ENCODE data around the gene MBD3L2. TPM values are rescaled to one million over a fixed set of nuclear protein-coding genes. Genes with fewer than 3 reads are reported as not detected.
A peak's percentile ranks its signal among the peaks of the same experiment; 100 is the strongest.

MBD3L2 gene
- total RNA-seq, 1 donor from 2014 or later: not detected

DNA sequence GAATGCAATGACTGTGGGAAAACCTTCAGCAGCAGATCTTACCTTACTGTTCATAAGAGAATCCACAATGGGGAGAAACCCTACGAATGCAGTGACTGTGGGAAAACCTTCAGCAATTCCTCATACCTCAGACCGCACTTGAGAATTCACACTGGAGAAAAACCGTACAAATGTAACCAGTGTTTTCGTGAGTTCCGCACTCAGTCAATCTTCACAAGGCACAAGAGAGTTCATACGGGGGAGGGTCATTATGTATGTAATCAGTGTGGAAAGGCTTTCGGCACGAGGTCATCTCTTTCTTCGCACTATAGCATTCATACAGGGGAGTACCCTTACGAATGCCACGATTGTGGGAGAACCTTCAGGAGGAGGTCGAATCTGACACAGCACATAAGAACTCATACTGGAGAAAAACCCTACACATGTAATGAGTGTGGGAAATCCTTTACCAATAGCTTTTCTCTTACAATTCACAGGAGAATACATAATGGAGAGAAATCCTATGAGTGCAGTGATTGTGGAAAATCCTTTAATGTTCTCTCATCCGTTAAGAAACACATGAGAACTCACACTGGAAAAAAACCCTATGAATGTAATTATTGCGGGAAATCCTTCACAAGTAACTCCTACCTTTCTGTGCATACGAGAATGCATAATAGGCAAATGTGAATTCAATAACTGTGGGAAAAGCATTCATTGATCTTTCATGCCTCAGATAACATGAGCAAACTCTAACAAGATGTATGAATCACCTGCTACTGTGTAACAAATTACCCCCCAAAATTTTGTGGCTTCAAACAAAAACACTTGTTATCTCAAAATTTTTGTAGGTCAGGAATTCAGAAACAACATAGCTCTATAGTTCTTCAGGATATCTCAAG lies 34.2 kb downstream of the MBD3L2 start:
- H3K4me1 Mint-ChIP-seq (ENCODE audit: low read depth): no peaks in the 10 kb centered on the region
- TF ChIP-seq, protein P1, sequence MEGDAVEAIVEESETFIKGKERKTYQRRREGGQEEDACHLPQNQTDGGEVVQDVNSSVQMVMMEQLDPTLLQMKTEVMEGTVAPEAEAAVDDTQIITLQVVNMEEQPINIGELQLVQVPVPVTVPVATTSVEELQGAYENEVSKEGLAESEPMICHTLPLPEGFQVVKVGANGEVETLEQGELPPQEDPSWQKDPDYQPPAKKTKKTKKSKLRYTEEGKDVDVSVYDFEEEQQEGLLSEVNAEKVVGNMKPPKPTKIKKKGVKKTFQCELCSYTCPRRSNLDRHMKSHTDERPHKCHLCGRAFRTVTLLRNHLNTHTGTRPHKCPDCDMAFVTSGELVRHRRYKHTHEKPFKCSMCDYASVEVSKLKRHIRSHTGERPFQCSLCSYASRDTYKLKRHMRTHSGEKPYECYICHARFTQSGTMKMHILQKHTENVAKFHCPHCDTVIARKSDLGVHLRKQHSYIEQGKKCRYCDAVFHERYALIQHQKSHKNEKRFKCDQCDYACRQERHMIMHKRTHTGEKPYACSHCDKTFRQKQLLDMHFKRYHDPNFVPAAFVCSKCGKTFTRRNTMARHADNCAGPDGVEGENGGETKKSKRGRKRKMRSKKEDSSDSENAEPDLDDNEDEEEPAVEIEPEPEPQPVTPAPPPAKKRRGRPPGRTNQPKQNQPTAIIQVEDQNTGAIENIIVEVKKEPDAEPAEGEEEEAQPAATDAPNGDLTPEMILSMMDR (IDR thresholded peaks at IDR 0.05): no peak
- no peak overlapping the region for H3K4me3 Mint-ChIP-seq (ENCODE audit: unreplicated experiment)
- DNase-seq (ENCODE audit: low spot score): no peak
- peaks cover 71% of the 10 kb centered on the region for H3K36me3 Mint-ChIP-seq (ENCODE audit: low read depth)
- H3K27ac Mint-ChIP-seq (ENCODE audit: unreplicated experiment): no peak overlapping the region
- H3K27me3 Mint-ChIP-seq (ENCODE audit: low read depth): no peaks in the 10 kb centered on the region
- H3K9me3 Mint-ChIP-seq (ENCODE audit: low read depth): peaks cover 57% of the 10 kb centered on the region

GRCh38 chr19:7088999-7089398 lies 39.9 kb downstream of the MBD3L2 start:
- no peak for DNase-seq (ENCODE audit: low spot score)
- TF ChIP-seq, protein P1 (IDR thresholded peaks at IDR 0.05): no peak
- H3K27me3 Mint-ChIP-seq (ENCODE audit: low read depth): no peaks in the 10 kb centered on the region
- no peak overlapping the region for H3K4me3 Mint-ChIP-seq (ENCODE audit: unreplicated experiment)
- no peaks in the 10 kb centered on the region for H3K4me1 Mint-ChIP-seq (ENCODE audit: low read depth)
- peaks cover 26% of the 10 kb centered on the region for H3K36me3 Mint-ChIP-seq (ENCODE audit: low read depth)
- peaks cover 45% of the 10 kb centered on the region for H3K9me3 Mint-ChIP-seq (ENCODE audit: low read depth)
- no peak overlapping the region for H3K27ac Mint-ChIP-seq (ENCODE audit: unreplicated experiment)

DNA sequence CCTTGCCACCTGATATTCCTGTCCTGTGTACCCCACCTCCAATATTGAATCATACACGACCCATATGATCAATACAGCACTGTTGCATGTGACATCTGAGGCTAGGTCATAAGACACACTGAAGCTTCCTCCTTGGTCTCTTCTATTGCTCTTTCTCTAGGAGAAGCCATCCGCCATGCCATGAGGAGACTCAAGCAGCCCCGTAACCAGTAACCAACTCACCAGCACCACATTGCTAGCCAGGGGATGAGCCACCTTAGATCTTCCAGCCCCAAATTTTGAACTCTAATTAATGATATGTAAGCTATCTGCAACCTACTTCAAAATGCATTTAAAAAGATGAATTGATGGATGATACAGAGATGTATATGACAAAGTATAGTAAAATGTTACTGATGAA lies 49.0 kb downstream of the MBD3L2 start:
- H3K9me3 Mint-ChIP-seq (ENCODE audit: low read depth): peaks cover 29% of the 10 kb centered on the region
- TF ChIP-seq, protein P1 (IDR thresholded peaks at IDR 0.05): no peak
- no peaks in the 10 kb centered on the region for H3K27me3 Mint-ChIP-seq (ENCODE audit: low read depth)
- H3K27ac Mint-ChIP-seq (ENCODE audit: unreplicated experiment): peak overlapping the region; percentile 8
- peaks cover 9% of the 10 kb centered on the region for H3K4me1 Mint-ChIP-seq (ENCODE audit: low read depth)
- peak overlapping the region; percentile 89 for H3K4me3 Mint-ChIP-seq (ENCODE audit: unreplicated experiment)
- peaks cover 13% of the 10 kb centered on the region for H3K36me3 Mint-ChIP-seq (ENCODE audit: low read depth)
- DNase-seq (ENCODE audit: low spot score): no peak

DNA sequence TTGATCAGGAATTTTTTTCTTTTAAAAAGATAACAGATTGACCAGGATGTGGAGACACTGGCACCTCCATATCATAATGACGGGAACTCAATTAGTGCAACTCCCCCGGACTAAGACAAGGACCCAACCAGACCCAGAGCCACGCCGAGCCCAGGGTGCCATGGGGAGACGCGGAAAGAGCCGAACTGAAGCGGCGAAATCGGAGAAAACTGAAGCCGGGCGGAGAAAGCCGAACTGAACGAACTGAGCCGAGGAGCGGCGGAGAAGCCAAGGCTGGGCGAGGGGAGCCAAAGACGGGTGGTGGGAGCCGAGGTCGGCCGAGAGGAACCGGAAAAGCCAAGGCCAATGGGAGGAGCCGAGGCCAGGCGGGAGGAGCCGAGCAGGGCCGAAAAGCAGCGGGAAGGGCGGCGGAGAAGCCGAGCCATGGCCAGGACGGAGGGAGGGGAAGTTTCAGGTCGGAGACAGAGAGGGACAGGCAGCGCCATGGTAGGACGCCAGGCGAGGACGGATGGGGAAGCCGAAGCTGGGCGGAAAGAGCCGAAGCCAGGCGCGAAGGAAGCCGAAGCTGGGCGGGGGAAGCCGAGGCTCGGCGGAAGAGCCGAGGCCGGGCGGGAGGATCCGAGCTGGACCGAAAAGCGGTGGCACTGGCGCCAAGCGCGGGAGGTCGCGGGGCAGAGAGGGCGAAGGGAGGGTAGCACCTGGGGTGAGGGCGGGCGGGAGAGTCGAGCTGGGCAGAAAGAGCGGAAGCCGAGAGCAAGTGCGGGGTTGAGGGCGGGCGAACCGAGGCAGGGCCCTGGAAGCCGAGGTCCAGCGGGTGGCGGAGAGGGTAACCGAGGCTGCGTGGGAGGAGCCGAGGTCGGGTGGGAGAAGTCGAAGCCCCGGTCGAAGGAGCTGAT lies 49.8 kb downstream of the MBD3L2 start:
- TF ChIP-seq, protein P1 (IDR thresholded peaks at IDR 0.05): no peak
- H3K4me1 Mint-ChIP-seq (ENCODE audit: low read depth): peaks cover 9% of the 10 kb centered on the region
- peak overlapping the region; percentile 89 for H3K4me3 Mint-ChIP-seq (ENCODE audit: unreplicated experiment)
- no peaks in the 10 kb centered on the region for H3K27me3 Mint-ChIP-seq (ENCODE audit: low read depth)
- peaks cover 25% of the 10 kb centered on the region for H3K9me3 Mint-ChIP-seq (ENCODE audit: low read depth)
- DNase-seq (ENCODE audit: low spot score): peak; percentile 97
- H3K36me3 Mint-ChIP-seq (ENCODE audit: low read depth): peaks cover 13% of the 10 kb centered on the region
- peak overlapping the region; percentile 93 for H3K27ac Mint-ChIP-seq (ENCODE audit: unreplicated experiment)

DNA sequence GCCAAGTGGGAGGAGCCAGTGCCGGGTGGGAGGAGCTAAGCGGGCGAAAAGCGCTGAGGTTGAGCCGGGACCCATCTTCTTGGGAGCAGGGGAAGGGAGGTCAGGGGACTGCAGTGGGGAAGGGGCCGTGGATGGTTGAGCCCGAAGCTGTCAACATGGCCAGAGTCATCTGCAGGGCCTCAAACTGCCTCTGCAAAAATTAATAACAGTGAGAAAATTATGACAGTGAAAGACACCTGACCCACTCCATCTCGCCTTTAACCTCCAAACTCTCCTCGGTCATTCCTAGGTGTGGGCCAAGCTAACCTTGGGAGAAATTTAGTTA lies 50.4 kb downstream of the MBD3L2 start:
- H3K36me3 Mint-ChIP-seq (ENCODE audit: low read depth): peaks cover 11% of the 10 kb centered on the region
- no peak for DNase-seq (ENCODE audit: low spot score)
- no peaks in the 10 kb centered on the region for H3K27me3 Mint-ChIP-seq (ENCODE audit: low read depth)
- TF ChIP-seq, protein P1 (IDR thresholded peaks at IDR 0.05): no peak
- H3K9me3 Mint-ChIP-seq (ENCODE audit: low read depth): peaks cover 24% of the 10 kb centered on the region
- peaks cover 9% of the 10 kb centered on the region for H3K4me1 Mint-ChIP-seq (ENCODE audit: low read depth)
- peak overlapping the region; percentile 93 for H3K27ac Mint-ChIP-seq (ENCODE audit: unreplicated experiment)
- H3K4me3 Mint-ChIP-seq (ENCODE audit: unreplicated experiment): peak overlapping the region; percentile 89

Data from chondrocyte (in vitro differentiated cells).